GM23338 (cell line): ENCODE data around the gene FANK1. TPM values are rescaled to one million over a fixed set of nuclear protein-coding genes. Genes with fewer than 3 reads are reported as not detected.

ENCODE experiments used
- ATAC-seq: fragments of 200-7000 bp; cut with Tn5 transposase; 3 replicates; pipeline ENCODE4 v1.9.1; 2020
- DNase-seq: peaks from one replicate; pipeline ENCODE4 v3.0.0-alpha.2; 2015; ENCODE audit warnings: low spot score
- H2AFZ ChIP-seq: fragments of 200-600 bp; sonication (generic); 2 replicates; pipeline ENCODE4 v1.8.0; 2016; ENCODE audit warnings: antibody characterized with exemption, mild to moderate bottlenecking, moderate library complexity
- H3F3A ChIP-seq: fragments of 200-600 bp; sonication (generic); replicated peaks from 2 replicates; pipeline ENCODE4 v1.8.0; 2017; ENCODE audit warnings: antibody characterized with exemption, mixed run types, low read depth
- H3K27ac ChIP-seq: fragments of 200-600 bp; sonication (generic); 2 replicates; pipeline ENCODE4 v1.6.1; 2016; ENCODE audit warnings: low read depth
- H3K27me3 ChIP-seq: fragments of 200-600 bp; sonication (generic); 2 replicates; pipeline ENCODE4 v1.8.0; 2016; ENCODE audit warnings: mild to moderate bottlenecking, mixed run types, moderate library complexity; ENCODE audit not compliant: insufficient read depth
- H3K36me3 ChIP-seq: fragments of 200-600 bp; sonication (generic); 2 replicates; pipeline ENCODE4 v1.8.0; 2016; ENCODE audit warnings: mild to moderate bottlenecking; ENCODE audit not compliant: insufficient read depth
- H3K4me1 ChIP-seq: fragments of 200-600 bp; sonication (generic); 2 replicates; pipeline ENCODE4 v1.8.0; 2016; ENCODE audit warnings: mild to moderate bottlenecking, moderate library complexity; ENCODE audit not compliant: insufficient read depth
- H3K4me2 ChIP-seq: fragments of 200-600 bp; sonication (generic); 2 replicates; pipeline ENCODE4 v1.7.1; 2017; ENCODE audit warnings: mixed run types
- H3K4me3 ChIP-seq: fragments of 200-600 bp; sonication (generic); 2 replicates; pipeline ENCODE4 v1.6.1; 2016; ENCODE audit warnings: mixed run types
- H3K79me2 ChIP-seq: fragments of 200-600 bp; sonication (generic); replicated peaks from 2 replicates; pipeline ENCODE4 v1.8.0; 2017; ENCODE audit warnings: mild to moderate bottlenecking; ENCODE audit not compliant: insufficient read depth
- H3K9me2 ChIP-seq: fragments of 200-600 bp; sonication (generic); 2 replicates; pipeline ENCODE4 v1.8.0; 2017; ENCODE audit not compliant: insufficient read depth
- H4K20me1 ChIP-seq: fragments of 200-600 bp; sonication (generic); replicated peaks from 2 replicates; pipeline ENCODE4 v1.8.0; 2017; ENCODE audit warnings: mild to moderate bottlenecking; ENCODE audit not compliant: insufficient read depth
- H3K27ac Mint-ChIP-seq: 2 replicates; pipeline ENCODE4 v1.8.0; 2020; ENCODE audit warnings: inconsistent platforms, mild to moderate bottlenecking, moderate library complexity, mixed read lengths
- H3K27me3 Mint-ChIP-seq: 3 replicates; pipeline ENCODE4 v1.8.0; 2022; ENCODE audit warnings: low read depth, mild to moderate bottlenecking, moderate library complexity, mixed read lengths, inconsistent platforms; ENCODE audit not compliant: insufficient read depth, poor library complexity
- H3K36me3 Mint-ChIP-seq: 3 replicates; pipeline ENCODE4 v1.8.0; 2021; ENCODE audit warnings: low read depth, mild to moderate bottlenecking, inconsistent platforms, moderate library complexity, mixed read lengths
- H3K4me1 Mint-ChIP-seq: 3 replicates; pipeline ENCODE4 v1.8.0; 2020; ENCODE audit warnings: mild to moderate bottlenecking, inconsistent platforms, mixed read lengths
- H3K4me3 Mint-ChIP-seq: 3 replicates; pipeline ENCODE4 v1.8.0; 2021; ENCODE audit warnings: moderate library complexity, mild to moderate bottlenecking, inconsistent platforms, mixed read lengths
- H3K9me3 Mint-ChIP-seq: 3 replicates; pipeline ENCODE4 v1.8.0; 2020; ENCODE audit warnings: moderate library complexity, mild to moderate bottlenecking, inconsistent platforms, mixed read lengths
- CREB1 ChIP-seq: fragments of 250-450 bp; sonication (Bioruptor Pico); IDR thresholded peaks from 2 replicates; pipeline ENCODE4 v1.5.0; 2020; ENCODE audit warnings: low read depth, mild to moderate bottlenecking, moderate library complexity
- EZH2 ChIP-seq: fragments of 200-600 bp; sonication (generic); IDR thresholded peaks from one replicate; pipeline ENCODE4 v1.8.0; 2017; ENCODE audit warnings: antibody characterized with exemption, mild to moderate bottlenecking, low read depth; ENCODE audit not compliant: unreplicated experiment
- EZH2phosphoT487 ChIP-seq: fragments of 200-600 bp; sonication (generic); IDR thresholded peaks from one replicate; pipeline ENCODE4 v1.8.1; 2018; ENCODE audit warnings: antibody characterized with exemption; ENCODE audit not compliant: unreplicated experiment
- JUNB ChIP-seq: IDR thresholded peaks from one replicate; pipeline ENCODE4 v1.6.1; 2016; ENCODE audit warnings: antibody characterized with exemption; ENCODE audit not compliant: unreplicated experiment
- NANOG ChIP-seq: IDR thresholded peaks from 2 replicates; pipeline ENCODE4 v1.6.1; 2016; ENCODE audit warnings: antibody characterized with exemption, borderline replicate concordance
- POLR2AphosphoS5 ChIP-seq: IDR thresholded peaks from 2 replicates; pipeline ENCODE4 v1.6.1; 2016; ENCODE audit warnings: antibody characterized with exemption, low read depth
- STAT1 ChIP-seq: IDR thresholded peaks from one replicate; pipeline ENCODE4 v1.6.1; 2016; ENCODE audit warnings: antibody characterized with exemption; ENCODE audit not compliant: unreplicated experiment
- ZNF114 ChIP-seq: fragments of 250-450 bp; sonication (Bioruptor Pico); IDR thresholded peaks from 2 replicates; pipeline ENCODE4 v1.5.0; 2020; ENCODE audit warnings: mild to moderate bottlenecking, moderate library complexity
- ZNF331 ChIP-seq: fragments of 250-450 bp; sonication (Bioruptor Pico); IDR thresholded peaks from 2 replicates; pipeline ENCODE4 v1.5.0; 2020; ENCODE audit warnings: low read depth, mild to moderate bottlenecking, moderate library complexity
- polyA plus RNA-seq: library from polyadenylated mRNA; unstranded; fragments of >200 nt; fragmentation: Nextera tagmentation; extraction: Ambion mirVana; gene quantifications from 2 replicates; pipeline ENCODE4 v1.2.1, GENCODE V29; 2016
- total RNA-seq: library from RNA; depleted of rRNA; stranded (reverse); fragments of >200 nt; shearing (Covaris generic); gene quantifications from 2 replicates; pipeline ENCODE4 v1.2.3, GENCODE V29; 2014
- TF ChIP-seq, protein P1 (sequence below): IDR thresholded peaks from one replicate; pipeline ENCODE4 v1.6.1; 2018; ENCODE audit warnings: antibody characterized with exemption; ENCODE audit not compliant: unreplicated experiment
- TF ChIP-seq, protein P2 (sequence below), 2 experiments: fragments of 200-600 bp in 1 of 2; sonication (generic) in 1 of 2; conservative IDR thresholded peaks; 2 replicates each; pipeline versions ENCODE4 v1.5.1 to v1.6.1; 2016 to 2017; ENCODE audit warnings: antibody characterized with exemption in 2 of 2, low read depth in 2 of 2, mild to moderate bottlenecking in 2 of 2, moderate library complexity in 1 of 2
- TF ChIP-seq, protein P3 (sequence below): IDR thresholded peaks from 2 replicates; pipeline ENCODE4 v1.6.1; 2016; ENCODE audit warnings: antibody characterized with exemption
- TF ChIP-seq, protein P4 (sequence below): fragments of 250-450 bp; sonication (Bioruptor Pico); IDR thresholded peaks from 2 replicates; pipeline ENCODE4 v1.5.0; 2020; ENCODE audit warnings: mild to moderate bottlenecking, moderate library complexity

The FANK1 gene
- total and polyA plus RNA-seq, 2 experiments from 2014 or later, result 0.37 to 0.69 TPM

DNA sequence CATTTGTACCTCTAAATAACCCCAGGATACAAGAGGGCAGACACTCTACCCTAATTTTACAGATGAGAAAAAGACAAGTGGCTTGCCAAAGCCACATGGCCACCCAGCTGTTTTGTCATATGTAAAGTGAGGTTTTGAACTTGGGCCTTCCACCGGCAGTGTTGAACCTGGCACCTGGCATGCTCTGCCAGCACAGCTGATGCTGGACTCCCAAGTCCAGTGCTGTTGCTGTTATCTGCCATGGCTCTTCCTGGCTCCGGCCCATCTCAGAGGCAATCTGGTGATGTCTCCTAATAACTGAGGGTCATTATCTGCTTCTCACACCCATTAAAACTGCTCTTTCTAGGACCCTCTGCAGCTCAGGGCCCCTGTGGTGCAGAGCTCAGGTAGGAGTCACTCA is 48.0 kb upstream of the FANK1 start (continued):
- TF ChIP-seq, protein P1, sequence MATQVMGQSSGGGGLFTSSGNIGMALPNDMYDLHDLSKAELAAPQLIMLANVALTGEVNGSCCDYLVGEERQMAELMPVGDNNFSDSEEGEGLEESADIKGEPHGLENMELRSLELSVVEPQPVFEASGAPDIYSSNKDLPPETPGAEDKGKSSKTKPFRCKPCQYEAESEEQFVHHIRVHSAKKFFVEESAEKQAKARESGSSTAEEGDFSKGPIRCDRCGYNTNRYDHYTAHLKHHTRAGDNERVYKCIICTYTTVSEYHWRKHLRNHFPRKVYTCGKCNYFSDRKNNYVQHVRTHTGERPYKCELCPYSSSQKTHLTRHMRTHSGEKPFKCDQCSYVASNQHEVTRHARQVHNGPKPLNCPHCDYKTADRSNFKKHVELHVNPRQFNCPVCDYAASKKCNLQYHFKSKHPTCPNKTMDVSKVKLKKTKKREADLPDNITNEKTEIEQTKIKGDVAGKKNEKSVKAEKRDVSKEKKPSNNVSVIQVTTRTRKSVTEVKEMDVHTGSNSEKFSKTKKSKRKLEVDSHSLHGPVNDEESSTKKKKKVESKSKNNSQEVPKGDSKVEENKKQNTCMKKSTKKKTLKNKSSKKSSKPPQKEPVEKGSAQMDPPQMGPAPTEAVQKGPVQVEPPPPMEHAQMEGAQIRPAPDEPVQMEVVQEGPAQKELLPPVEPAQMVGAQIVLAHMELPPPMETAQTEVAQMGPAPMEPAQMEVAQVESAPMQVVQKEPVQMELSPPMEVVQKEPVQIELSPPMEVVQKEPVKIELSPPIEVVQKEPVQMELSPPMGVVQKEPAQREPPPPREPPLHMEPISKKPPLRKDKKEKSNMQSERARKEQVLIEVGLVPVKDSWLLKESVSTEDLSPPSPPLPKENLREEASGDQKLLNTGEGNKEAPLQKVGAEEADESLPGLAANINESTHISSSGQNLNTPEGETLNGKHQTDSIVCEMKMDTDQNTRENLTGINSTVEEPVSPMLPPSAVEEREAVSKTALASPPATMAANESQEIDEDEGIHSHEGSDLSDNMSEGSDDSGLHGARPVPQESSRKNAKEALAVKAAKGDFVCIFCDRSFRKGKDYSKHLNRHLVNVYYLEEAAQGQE, result no peak
- no peak for TF ChIP-seq EZH2phosphoT487

DNA sequence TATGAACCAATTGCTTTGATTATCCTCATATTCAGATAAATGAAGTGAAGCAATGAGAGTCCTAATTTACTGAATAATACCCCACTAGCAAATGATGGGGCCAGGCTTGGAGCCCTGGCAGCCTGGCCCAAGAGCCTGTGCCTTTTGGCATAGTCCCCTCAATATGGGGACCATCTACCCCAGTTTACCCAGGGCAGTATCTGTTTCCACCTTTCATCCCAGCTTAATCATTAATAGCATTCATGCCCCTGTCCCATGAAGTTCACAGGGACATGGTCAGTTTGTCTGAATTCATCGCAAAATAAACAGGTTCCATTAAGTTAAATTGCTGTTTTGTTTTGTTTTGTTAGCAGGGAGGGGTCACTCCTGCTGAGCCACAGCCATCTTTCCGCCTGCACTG is 47.5 kb upstream of the FANK1 start:
- peaks cover 5% of the 10 kb centered on the region for H3K27me3 Mint-ChIP-seq
- H3K36me3 Mint-ChIP-seq, result peaks cover 27% of the 10 kb centered on the region
- H3K9me3 Mint-ChIP-seq, result peaks cover 2% of the 10 kb centered on the region; the same call in 2 of the 3 replicates
- H3K27ac Mint-ChIP-seq, result no peak overlapping the region
- Histone ChIP-seq H3K9me2 (no peaks in the 10 kb centered on the region), H3K27ac (no peak overlapping the region), H3K36me3 (peaks cover 4% of the 10 kb centered on the region; the same call in 1 of the 2 replicates), H3K4me2 (no peak overlapping the region), H3K4me3 (no peak overlapping the region), H2AFZ (no peak overlapping the region), H3K4me1 (no peaks in the 10 kb centered on the region), H3K27me3 (no peaks in the 10 kb centered on the region), H3F3A (no peaks in the 10 kb centered on the region), H3K79me2 (no peaks in the 10 kb centered on the region), H4K20me1 (no peaks in the 10 kb centered on the region; the same call in 1 of the 2 replicates)
- ATAC-seq, result no peak
- no peak for DNase-seq
- no peaks in the 10 kb centered on the region for H3K4me1 Mint-ChIP-seq
- no peak overlapping the region for H3K4me3 Mint-ChIP-seq
- TF ChIP-seq, protein P2, sequence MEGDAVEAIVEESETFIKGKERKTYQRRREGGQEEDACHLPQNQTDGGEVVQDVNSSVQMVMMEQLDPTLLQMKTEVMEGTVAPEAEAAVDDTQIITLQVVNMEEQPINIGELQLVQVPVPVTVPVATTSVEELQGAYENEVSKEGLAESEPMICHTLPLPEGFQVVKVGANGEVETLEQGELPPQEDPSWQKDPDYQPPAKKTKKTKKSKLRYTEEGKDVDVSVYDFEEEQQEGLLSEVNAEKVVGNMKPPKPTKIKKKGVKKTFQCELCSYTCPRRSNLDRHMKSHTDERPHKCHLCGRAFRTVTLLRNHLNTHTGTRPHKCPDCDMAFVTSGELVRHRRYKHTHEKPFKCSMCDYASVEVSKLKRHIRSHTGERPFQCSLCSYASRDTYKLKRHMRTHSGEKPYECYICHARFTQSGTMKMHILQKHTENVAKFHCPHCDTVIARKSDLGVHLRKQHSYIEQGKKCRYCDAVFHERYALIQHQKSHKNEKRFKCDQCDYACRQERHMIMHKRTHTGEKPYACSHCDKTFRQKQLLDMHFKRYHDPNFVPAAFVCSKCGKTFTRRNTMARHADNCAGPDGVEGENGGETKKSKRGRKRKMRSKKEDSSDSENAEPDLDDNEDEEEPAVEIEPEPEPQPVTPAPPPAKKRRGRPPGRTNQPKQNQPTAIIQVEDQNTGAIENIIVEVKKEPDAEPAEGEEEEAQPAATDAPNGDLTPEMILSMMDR (conservative IDR thresholded peaks at IDR 0.05; ENCODE audit: low read depth in 2 of 2), result no peak
- no peak for TF ChIP-seq ZNF331
- no peak for TF ChIP-seq EZH2phosphoT487
- TF ChIP-seq POLR2AphosphoS5, result no peak
- TF ChIP-seq, protein P3, sequence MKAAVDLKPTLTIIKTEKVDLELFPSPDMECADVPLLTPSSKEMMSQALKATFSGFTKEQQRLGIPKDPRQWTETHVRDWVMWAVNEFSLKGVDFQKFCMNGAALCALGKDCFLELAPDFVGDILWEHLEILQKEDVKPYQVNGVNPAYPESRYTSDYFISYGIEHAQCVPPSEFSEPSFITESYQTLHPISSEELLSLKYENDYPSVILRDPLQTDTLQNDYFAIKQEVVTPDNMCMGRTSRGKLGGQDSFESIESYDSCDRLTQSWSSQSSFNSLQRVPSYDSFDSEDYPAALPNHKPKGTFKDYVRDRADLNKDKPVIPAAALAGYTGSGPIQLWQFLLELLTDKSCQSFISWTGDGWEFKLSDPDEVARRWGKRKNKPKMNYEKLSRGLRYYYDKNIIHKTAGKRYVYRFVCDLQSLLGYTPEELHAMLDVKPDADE, result no peak
- TF ChIP-seq, protein P4, sequence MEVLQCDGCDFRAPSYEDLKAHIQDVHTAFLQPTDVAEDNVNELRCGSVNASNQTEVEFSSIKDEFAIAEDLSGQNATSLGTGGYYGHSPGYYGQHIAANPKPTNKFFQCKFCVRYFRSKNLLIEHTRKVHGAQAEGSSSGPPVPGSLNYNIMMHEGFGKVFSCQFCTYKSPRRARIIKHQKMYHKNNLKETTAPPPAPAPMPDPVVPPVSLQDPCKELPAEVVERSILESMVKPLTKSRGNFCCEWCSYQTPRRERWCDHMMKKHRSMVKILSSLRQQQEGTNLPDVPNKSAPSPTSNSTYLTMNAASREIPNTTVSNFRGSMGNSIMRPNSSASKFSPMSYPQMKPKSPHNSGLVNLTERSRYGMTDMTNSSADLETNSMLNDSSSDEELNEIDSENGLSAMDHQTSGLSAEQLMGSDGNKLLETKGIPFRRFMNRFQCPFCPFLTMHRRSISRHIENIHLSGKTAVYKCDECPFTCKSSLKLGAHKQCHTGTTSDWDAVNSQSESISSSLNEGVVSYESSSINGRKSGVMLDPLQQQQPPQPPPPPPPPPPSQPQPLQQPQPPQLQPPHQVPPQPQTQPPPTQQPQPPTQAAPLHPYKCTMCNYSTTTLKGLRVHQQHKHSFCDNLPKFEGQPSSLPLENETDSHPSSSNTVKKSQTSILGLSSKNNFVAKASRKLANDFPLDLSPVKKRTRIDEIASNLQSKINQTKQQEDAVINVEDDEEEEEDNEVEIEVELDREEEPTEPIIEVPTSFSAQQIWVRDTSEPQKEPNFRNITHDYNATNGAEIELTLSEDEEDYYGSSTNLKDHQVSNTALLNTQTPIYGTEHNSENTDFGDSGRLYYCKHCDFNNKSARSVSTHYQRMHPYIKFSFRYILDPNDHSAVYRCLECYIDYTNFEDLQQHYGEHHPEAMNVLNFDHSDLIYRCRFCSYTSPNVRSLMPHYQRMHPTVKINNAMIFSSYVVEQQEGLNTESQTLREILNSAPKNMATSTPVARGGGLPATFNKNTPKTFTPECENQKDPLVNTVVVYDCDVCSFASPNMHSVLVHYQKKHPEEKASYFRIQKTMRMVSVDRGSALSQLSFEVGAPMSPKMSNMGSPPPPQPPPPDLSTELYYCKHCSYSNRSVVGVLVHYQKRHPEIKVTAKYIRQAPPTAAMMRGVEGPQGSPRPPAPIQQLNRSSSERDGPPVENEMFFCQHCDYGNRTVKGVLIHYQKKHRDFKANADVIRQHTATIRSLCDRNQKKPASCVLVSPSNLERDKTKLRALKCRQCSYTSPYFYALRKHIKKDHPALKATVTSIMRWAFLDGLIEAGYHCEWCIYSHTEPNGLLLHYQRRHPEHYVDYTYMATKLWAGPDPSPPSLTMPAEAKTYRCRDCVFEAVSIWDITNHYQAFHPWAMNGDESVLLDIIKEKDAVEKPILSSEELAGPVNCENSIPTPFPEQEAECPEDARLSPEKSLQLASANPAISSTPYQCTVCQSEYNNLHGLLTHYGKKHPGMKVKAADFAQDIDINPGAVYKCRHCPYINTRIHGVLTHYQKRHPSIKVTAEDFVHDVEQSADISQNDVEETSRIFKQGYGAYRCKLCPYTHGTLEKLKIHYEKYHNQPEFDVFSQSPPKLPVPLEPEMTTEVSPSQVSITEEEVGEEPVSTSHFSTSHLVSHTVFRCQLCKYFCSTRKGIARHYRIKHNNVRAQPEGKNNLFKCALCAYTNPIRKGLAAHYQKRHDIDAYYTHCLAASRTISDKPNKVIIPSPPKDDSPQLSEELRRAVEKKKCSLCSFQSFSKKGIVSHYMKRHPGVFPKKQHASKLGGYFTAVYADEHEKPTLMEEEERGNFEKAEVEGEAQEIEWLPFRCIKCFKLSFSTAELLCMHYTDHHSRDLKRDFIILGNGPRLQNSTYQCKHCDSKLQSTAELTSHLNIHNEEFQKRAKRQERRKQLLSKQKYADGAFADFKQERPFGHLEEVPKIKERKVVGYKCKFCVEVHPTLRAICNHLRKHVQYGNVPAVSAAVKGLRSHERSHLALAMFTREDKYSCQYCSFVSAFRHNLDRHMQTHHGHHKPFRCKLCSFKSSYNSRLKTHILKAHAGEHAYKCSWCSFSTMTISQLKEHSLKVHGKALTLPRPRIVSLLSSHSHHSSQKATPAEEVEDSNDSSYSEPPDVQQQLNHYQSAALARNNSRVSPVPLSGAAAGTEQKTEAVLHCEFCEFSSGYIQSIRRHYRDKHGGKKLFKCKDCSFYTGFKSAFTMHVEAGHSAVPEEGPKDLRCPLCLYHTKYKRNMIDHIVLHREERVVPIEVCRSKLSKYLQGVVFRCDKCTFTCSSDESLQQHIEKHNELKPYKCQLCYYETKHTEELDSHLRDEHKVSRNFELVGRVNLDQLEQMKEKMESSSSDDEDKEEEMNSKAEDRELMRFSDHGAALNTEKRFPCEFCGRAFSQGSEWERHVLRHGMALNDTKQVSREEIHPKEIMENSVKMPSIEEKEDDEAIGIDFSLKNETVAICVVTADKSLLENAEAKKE (CRISPR knock-in tag), result no peak
- no peak for TF ChIP-seq NANOG
- no peak for TF ChIP-seq CREB1 (CRISPR knock-in tag)
- TF ChIP-seq JUNB, result no peak
- TF ChIP-seq STAT1, result no peak
- no peak for TF ChIP-seq ZNF114
- no peak for TF ChIP-seq EZH2
